NCI-H526 (cell line): ENCODE data around the gene ASB8.
"Not testable (repeated sequence)": the region's sequence is repeated elsewhere in the genome, so short reads cannot be mapped to it uniquely, and the experiment has no call there.

ENCODE experiments used
- DNase-seq, 2 experiments: peaks; one replicate each; lab custom pipeline; 2025; lab: John Stamatoyannopoulos, UW

Gene ASB8

GRCh38 chr12:48142818-48143674, 14.3 kb downstream of the ASB8 start:
- DNase-seq, result no peak

DNA sequence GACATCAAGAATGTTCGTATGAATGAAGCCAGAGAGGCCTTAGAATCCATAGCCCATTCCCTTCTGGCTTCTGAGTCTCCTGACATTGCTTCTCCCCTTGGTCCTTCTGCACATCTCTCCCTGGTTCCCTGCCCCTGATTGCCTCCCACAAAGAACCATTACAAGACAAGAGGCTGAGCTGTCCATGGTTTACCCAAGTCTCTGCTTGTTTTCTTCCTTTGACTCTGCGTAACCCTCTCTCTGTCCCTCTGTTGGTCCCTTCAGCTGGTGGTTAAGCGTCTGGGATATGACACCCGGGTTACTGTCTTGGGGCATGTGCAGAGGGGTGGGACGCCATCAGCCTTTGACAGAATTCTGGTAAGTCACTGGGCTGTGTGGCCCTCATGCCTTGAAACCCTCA, 22.3 kb downstream of the ASB8 start:
- DNase-seq, result no peak

DNA sequence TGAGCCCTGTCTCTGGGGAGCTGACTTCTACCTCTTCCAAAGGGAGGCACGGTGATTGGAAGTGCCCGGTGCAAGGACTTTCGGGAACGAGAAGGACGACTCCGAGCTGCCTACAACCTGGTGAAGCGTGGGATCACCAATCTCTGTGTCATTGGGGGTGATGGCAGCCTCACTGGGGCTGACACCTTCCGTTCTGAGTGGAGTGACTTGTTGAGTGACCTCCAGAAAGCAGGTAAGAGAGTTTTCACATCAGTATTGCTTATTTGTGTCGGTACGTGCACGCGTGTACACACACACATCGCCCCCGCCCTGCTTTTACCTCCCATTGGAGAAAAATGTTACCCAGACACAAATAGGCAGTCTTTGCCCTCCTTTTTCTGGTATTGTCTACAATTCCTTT, 24.5 kb downstream of the ASB8 start:
- DNase-seq, result no peak

DNA sequence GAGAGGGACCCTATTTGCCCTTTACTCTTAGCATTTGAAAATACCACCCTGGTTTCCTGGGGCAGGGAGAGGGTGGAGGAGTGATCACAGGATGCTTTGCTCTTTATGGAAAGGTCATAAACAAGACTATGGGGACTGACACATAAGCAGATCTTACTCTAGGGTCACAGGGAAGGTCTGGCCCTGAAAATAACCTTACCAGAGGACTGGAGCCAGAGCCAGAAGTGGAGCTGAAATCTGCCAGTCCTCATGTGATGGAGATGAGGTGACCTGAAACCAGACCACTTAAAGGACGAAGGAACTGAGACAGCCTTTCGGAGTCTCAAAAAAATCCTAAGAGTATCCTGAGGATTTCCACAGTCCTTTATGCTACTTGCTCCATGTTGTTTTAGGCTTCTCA, 25.8 kb downstream of the ASB8 start:
- no peak for DNase-seq

GRCh38 chr12:48129376-48129775, 27.9 kb downstream of the ASB8 start:
- DNase-seq, result no peak

GRCh38 chr12:48128800-48129199, 28.5 kb downstream of the ASB8 start:
- no peak for DNase-seq

DNA sequence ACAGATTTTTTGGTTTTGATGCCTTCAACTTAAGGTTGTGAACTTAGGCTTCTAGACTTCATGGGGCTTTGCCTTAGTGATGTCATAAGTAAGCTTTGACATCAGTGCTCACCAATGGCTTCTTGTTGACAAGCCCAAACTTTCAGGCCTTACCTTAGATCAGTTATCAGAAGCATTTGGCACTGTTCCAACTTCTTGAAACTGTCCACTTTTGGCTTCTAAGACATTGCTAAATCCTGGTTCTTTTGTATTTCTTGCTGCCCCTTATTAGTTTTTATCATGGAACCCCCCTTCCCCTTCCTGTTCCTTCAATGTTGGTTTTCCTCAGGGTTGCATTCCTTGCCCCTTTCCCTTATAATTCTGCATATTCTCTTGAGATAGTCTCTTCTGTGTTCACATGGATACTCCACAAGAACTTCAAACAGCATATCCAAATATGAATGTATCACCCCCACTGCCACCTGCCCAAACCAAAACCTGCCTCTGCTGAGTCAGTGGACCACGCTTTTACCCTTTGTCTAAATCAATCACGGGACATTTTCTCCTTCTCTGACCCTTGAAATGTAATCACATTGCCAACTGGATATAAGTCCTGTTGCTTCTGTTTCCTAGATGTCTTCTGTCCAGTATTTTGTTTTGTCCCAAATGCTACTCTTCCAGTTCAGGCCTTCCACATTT, 30.2 kb downstream of the ASB8 start:
- DNase-seq, result no peak

GRCh38 chr12:48125985-48126384, 31.3 kb downstream of the ASB8 start:
- no peak for DNase-seq

- DNase-seq, result not testable (repeated sequence)
Observed at GRCh38 chr12:48125542-48125941, 31.8 kb downstream of the ASB8 start.

- no peak for DNase-seq
Observed at GRCh38 chr12:48123169-48123568, 34.1 kb downstream of the ASB8 start.

- DNase-seq, result no peak
Observed at GRCh38 chr12:48122065-48122834, 35.1 kb downstream of the ASB8 start.

DNA sequence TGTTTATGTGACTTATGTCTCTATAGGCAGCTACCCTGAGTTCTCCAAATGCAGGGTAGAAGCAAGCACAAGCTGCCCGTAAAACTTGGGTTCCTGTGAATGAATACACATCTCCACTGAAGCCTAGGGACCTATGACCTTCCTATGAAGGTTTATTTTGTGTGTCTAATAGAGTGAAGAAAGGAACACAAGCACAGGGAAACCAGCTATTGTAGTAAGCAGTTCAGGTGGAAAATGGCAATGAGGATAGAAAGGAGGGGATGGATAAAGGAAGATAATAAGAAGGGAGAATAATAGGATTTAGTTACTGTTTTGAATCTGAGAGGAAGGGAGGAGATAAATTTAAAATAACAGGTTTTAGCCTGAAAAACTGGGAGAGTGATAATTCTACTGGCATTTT, 35.8 kb downstream of the ASB8 start:
- no peak for DNase-seq

DNA sequence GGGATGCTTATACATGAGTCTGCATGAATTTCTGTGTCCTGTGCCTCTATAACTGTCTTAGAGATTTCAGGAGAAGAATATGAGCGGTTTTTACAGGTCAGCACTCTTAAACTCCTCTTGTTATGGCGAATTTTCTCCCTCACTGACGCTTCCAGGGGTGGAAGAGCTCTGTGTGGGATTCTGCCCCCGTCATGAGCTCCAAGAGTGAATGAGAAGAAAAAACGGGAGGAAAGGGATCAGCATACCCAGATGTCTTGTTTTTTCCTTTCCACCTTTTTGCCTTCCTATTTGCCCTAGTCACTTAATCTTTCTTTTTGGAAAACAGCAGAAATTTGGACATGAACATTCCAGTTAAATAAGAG, 37.5 kb downstream of the ASB8 start:
- no peak for DNase-seq

- peak; percentile 79 to 93 for DNase-seq
Observed at GRCh38 chr12:48119078-48119833, 38.1 kb downstream of the ASB8 start, which contains the start of gene PFKM. Gene PFKM (plus strand): TSS chr12:48119364. CDS start chr12:48122775, 3,411 bp downstream.

GRCh38 chr12:48118284-48118871, 38.9 kb downstream of the ASB8 start:
- DNase-seq, result peak in 1 of 2 experiments; percentile 8

DNA sequence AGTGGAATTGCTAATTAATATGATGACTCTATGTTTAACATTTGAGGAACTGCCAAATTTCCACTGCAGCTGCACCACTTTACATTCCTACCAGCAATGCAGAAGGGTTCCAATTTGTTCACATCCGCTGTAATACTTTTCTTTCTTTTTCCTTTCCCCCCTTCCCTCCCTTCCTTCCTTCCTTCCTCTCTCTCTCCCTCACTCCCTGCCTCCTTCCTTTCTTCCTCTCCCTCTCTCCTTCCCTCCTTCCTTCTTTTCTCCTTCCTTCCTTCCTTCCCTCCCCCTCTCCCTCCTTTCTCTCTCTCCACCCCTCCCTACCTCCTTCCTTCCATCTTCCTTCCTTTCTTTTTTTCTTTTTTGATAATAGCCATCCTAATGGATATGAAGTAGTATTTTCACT, 41.4 kb downstream of the ASB8 start:
- DNase-seq, result no peak

DNA sequence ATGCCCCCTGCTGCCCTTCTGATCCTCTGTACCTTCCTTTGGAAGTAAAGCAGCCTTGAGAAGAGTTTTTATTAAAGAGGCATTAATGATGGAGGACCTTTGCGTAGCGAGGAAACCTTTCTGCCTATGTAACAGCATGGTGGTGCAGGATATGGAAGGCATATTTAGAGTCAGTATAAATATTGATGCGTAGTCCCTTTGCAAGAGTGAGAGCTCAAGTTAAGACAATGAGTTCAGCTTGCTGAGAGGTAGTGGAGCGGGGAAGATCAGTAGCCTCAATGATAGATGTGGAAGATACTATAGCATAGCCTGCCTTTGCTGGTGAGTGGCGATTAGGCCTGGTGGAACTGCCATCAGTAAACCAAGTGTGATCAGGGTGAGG, 46.0 kb downstream of the ASB8 start:
- DNase-seq, result not testable (repeated sequence)

GRCh38 chr12:48110691-48111311, 46.5 kb downstream of the ASB8 start:
- no peak for DNase-seq

DNA sequence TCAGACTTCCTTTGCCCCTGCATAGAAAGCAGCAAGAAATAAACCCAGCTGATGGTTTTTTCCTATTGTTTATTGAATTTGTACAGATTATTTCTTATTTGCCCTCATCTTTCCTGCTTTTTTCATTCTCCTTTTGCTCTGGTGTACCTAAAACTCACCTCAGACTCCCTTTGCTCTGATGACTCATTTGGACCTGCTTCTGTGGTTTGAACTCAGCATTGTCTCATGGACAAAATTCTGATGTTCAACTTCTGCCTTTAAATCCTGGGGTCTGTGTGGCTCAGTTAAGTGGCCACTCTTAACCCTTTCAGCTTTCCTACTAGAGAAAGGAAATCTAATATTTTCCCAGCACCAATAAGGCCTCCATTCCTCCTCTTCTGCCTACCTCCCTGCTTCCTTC, 47.9 kb downstream of the ASB8 start:
- no peak for DNase-seq

DNA sequence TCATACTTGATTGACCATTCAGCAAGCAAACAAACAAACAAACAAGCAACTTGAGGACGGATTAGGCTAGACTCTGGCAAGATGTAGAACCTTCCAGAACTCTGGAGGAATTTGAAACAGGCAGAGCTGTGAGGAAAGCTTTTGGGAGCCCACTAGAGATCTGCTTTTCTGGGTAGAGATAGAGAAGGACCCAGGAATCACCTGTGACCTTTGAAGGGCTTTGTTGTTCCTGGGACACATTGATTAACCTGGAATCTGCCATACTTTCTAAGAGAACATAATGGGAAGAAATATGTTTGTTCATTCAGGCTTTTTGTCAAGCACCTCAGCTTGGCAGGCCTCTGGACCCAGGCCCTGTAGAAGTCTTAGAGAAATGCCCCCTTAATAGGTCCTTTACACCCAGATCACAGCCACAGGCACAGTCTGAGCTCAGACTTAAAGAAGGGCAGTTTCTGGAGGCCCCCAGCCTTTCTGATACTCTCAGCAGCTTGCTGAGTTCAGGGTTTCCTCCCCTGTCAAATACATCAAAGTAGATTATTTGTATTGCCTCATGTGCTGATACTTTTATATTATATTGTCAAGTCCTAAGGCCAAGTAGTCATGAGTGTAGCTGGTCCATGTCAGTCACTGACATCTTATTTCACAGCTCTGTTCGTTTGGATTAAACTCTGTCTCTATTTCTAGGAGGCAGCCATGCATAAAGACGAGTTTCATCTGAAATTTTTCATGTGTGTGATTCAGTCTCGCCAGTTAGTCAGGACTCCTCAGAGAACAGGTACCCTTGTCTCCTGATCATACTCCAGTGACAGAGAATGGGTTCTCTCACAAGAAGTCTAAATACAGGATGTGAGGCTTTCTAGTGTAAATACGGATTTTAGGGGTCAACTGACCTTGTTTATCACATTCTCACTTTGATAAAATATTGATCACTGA, 50.4 kb downstream of the ASB8 start:
- no peak for DNase-seq
